GM10248 (cell line): ENCODE data around the gene CPLX1.

ENCODE experiments used
- CTCF ChIA-PET: fragments of 300-600 bp; sonication (Branson Sonifier 250); formaldehyde crosslinking; extraction: SDS; loops from one replicate; lab custom pipeline; 2021; ENCODE audit warnings: antibody characterized with exemption; lab: Yijun Ruan, JAX
- POLR2A ChIA-PET: fragments of 350-650 bp; sonication (Branson Sonifier 250); formaldehyde crosslinking; extraction: SDS; loops from one replicate; lab custom pipeline; 2020; ENCODE audit warnings: antibody characterized with exemption; lab: Yijun Ruan, JAX
- DNase-seq: peaks from one replicate; pipeline ENCODE4 v3.0.0; 2012; ENCODE audit errors: extremely low spot score
- TF ChIP-seq, protein P1 (sequence below): IDR thresholded peaks from 2 replicates; pipeline ENCODE4 v1.5.1; 2012; ENCODE audit warnings: mild to moderate bottlenecking, low read depth; ENCODE audit errors: extremely low read depth, missing control alignments, control extremely low read depth

The CPLX1 gene

DNA sequence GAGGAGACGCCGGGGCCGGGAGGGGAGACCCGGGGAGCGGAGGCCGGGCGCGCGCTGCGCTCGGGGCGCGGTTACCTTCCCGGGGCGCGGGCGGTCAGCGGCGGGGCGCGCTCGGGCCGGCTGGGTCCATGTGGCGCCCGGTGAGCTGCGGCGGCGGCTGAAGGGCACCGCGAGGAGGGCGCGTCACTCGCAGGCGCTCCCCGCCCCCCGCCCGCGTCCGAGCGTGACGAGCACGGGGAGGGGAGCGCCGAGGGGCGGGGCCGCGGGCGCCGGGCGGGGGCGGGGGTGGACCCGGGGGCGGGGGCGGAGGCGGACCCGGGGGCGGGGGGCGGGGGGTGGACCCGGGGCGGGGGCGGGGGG, at the start of gene CPLX1:
TSS of gene CPLX1 (minus strand) at position 159 of the 360 bp plus-strand sequence. CDS start 1,607 bp downstream, outside the sequence.
- ChIA-PET POLR2A (no interaction called here), CTCF (no interaction called here)
- TF ChIP-seq, protein P1, sequence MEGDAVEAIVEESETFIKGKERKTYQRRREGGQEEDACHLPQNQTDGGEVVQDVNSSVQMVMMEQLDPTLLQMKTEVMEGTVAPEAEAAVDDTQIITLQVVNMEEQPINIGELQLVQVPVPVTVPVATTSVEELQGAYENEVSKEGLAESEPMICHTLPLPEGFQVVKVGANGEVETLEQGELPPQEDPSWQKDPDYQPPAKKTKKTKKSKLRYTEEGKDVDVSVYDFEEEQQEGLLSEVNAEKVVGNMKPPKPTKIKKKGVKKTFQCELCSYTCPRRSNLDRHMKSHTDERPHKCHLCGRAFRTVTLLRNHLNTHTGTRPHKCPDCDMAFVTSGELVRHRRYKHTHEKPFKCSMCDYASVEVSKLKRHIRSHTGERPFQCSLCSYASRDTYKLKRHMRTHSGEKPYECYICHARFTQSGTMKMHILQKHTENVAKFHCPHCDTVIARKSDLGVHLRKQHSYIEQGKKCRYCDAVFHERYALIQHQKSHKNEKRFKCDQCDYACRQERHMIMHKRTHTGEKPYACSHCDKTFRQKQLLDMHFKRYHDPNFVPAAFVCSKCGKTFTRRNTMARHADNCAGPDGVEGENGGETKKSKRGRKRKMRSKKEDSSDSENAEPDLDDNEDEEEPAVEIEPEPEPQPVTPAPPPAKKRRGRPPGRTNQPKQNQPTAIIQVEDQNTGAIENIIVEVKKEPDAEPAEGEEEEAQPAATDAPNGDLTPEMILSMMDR = no peak
- no peak for DNase-seq

DNA sequence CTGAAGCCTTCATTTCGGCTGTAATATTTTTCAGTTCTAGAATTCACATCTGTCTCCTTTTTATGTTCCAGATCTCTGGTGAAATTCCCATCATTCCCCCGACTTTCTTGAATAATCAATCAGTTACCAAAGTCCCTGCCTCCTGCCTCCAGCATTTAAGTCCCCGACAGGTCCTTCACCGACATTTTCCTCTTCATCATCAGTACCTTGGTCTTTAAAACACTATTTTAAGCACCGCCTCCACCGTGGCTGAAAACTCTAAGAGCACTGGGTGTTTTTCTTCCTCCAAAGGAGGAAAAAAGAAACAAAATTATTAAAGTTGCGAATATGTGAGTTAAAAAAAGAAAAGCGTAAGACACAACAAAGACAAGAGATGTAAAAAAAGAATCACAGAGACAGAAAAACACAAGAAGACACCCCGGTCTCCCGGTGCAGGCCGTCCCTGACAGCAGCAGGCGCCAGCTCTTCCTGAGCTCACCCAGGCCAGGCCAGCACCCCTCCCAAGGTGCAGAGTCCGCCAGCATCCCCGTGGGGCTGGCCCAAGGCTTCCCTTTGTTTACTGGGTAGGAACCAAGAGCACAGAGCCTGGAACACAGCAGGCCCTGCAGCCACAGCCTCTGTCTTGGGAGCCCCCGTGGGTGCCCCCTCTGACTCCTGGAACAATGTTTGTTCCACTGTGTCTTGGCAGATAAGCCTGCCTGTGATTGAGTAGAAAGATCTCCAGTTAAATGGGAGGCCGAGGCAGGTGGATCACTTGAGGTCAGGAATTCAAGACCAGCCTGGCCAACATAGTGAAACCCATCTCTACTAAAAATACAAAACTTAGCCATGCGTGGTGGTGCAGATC, 49.3 kb upstream of the CPLX1 start:
- TF ChIP-seq, protein P1 = no peak
- POLR2A ChIA-PET = no interaction called here
- DNase-seq = no peak
- CTCF ChIA-PET = no interaction called here

DNA sequence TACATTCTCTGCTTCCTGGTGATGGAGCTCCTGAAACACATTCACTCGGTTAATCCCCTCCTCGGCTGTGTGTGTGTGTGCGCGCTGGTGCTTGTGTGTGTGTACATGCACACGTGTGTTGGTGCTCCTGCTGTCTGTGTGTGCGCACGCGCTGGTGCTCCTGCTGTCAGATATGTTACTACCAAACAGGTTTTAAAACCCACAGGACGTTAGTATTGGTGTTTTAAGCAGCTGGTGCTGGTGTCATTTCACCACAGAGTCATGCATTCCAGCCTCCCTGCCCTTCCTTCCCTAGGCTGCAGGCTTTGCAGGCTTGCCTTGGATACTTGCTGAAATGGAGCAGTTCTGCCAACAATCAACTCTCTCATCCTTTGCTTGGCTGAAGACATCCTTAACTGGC, 48.1 kb upstream of the CPLX1 start:
- DNase-seq = no peak
- ChIA-PET POLR2A (no interaction called here), CTCF (interaction anchor here (1.2 kb wide), 1 partner anchor 131 kb away, joined by 3 read pairs; no protein-coding TSS in a partner anchor)
- TF ChIP-seq, protein P1 = no peak

DNA sequence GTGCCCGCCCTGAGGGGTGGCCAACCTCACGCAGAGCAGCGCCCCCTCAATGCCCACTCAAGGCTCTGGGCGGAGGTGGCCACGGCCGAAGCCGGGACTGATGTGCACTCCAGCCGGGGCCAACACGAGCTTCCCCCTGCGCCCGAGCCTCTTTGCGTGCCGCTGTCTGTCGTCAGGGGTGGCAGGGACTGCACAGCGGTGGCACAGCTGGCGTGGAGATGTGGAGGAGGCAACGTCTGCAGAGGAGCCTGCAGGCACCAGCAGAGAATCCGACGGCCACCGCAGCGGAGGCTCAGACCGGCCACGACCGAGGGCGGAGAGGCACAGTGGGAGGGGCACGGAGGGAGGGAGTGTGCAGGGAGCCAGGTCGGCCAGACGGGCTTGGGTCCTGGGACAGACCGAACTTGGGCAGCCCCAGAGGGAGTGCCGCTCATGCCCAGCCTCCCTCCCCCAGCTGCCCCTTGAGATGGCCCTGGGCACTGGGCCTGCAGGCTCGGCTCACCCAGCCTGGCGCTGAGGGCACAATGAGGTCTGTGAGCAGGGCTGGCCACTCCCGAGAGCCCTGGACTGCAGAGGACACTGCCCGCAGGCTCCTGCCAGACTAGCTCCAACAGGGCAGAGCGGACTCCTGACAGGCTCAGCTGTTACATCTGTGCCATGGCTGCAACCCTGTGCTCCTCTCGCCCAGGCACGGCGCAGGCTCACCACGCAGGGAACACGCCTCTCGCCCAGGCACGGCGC, 46.5 kb upstream of the CPLX1 start:
- ChIA-PET CTCF (interaction anchor here (1.2 kb wide), 1 partner anchor 10 kb away, joined by 3 read pairs; no protein-coding TSS in a partner anchor), POLR2A (no interaction called here)
- no peak for DNase-seq
- TF ChIP-seq, protein P1 = no peak

DNA sequence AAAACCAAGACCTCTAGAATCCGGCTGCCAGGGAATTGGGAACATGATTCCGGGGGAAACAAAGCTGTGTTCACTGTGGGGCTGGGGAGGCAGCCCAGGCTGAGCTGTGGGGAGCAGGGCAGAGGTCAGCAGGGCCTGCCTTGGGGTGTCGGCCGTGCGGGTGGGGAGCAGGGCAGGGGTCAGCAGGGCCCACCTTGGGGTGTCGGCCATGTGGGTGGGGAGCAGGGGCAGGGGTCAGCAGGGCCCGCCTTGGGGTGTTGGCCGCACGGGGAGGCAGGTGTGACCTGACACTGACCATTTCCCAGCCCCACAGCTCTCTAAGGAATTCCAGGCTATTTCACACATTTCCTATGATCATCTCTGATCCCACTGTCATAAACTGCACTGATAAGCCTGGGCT, 45.6 kb upstream of the CPLX1 start:
- POLR2A ChIA-PET = no interaction called here
- CTCF ChIA-PET = interaction anchor here (1.5 kb wide), 1 partner anchor 10 kb away, joined by 3 read pairs; no protein-coding TSS in a partner anchor
- TF ChIP-seq, protein P1 = no peak
- DNase-seq = no peak

DNA sequence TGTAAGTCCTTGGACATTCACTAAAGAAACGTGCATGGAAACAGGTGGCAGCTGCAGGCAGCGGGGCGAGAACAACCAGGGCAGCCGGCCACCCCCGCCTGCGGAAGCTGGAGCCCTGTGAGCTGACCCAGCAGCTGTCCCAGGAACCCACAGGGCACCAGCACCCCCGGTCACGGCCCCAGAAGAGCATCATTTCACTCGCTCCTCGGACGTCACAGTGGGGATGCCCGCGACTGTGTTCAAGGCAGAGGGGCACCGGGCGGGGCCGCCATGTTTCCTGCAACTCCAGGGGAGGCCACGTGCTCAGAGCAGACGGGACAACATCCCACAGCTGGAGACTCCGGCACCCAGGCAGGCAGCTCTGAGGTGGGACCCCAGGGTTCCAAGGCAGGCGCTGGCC, 45.0 kb upstream of the CPLX1 start:
- TF ChIP-seq, protein P1 = no peak
- ChIA-PET POLR2A (no interaction called here), CTCF (interaction anchor here (1.5 kb wide), 1 partner anchor 10 kb away, joined by 3 read pairs; no protein-coding TSS in a partner anchor)
- DNase-seq = no peak
